Measurements from ENCODE around the gene TP63.

The TP63 gene

GRCh38 chr3:189781415-189781814 is 150.2 kb downstream of the TP63 start:
- no peaks in the 10 kb centered on the region for H3K9me3 ChIP-seq (ENCODE audit: control insufficient read depth, low read length)
- no peaks in the 10 kb centered on the region for H3K36me3 ChIP-seq (ENCODE audit: control insufficient read depth, insufficient read depth, low read length)
- no peak for DNase-seq
- no peak overlapping the region for H3K4me3 ChIP-seq (ENCODE audit: insufficient read depth, low read depth, low read length, poor library complexity, severe bottlenecking)
- no peak overlapping the region for H3K27ac ChIP-seq (ENCODE audit: insufficient read depth, low read length, poor library complexity, severe bottlenecking)
- H3K4me1 ChIP-seq (ENCODE audit: control insufficient read depth, insufficient read depth, low read length, poor library complexity, severe bottlenecking) = no peaks in the 10 kb centered on the region
- H3K27me3 ChIP-seq (replicated peaks; ENCODE audit: control insufficient read depth, insufficient read depth, low read length, poor library complexity, severe bottlenecking) = no peaks in the 10 kb centered on the region

- Histone ChIP-seq H3K4me3 (ENCODE audit: insufficient read depth, low read depth, low read length, poor library complexity, severe bottlenecking) (no peak overlapping the region), H3K4me1 (ENCODE audit: control insufficient read depth, insufficient read depth, low read length, poor library complexity, severe bottlenecking) (no peaks in the 10 kb centered on the region), H3K27me3 (replicated peaks; ENCODE audit: control insufficient read depth, insufficient read depth, low read length, poor library complexity, severe bottlenecking) (no peaks in the 10 kb centered on the region), H3K36me3 (ENCODE audit: control insufficient read depth, insufficient read depth, low read length) (no peaks in the 10 kb centered on the region), H3K27ac (ENCODE audit: insufficient read depth, low read length, poor library complexity, severe bottlenecking) (no peak overlapping the region), H3K9me3 (ENCODE audit: control insufficient read depth, low read length) (no peaks in the 10 kb centered on the region)
- no peak for DNase-seq
Observed at GRCh38 chr3:189786479-189787064, 155.4 kb downstream of the TP63 start.

GRCh38 chr3:189787191-189787590 is 156.0 kb downstream of the TP63 start:
- H3K36me3 ChIP-seq (ENCODE audit: control insufficient read depth, insufficient read depth, low read length) = no peaks in the 10 kb centered on the region
- DNase-seq = no peak

DNA sequence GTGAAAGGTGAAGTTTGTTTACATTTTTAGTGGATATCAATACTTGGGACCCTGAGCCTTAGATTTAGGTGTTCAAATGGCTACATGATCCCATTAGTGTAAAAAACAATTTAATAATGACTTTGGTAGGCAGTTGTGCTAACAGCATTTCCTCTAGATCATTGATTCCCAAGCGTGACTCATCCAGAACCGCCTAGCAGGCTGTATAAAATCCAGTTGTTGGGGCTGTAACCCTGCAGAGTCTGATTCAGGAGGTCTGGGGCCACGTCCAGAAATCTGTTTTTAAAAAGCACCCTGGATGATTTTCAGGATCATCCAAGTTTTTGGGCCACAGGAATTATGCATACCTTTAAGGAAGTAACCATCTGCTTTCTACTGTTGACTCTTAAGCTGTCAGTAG is 156.4 kb downstream of the TP63 start:
- no peak for DNase-seq

More at GRCh38 chr3:189787191-189787590, 156.0 kb downstream of the TP63 start:
- no peak overlapping the region for H3K4me3 ChIP-seq (ENCODE audit: insufficient read depth, low read depth, low read length, poor library complexity, severe bottlenecking)
- H3K27ac ChIP-seq (ENCODE audit: insufficient read depth, low read length, poor library complexity, severe bottlenecking) = no peak overlapping the region
- no peaks in the 10 kb centered on the region for H3K4me1 ChIP-seq (ENCODE audit: control insufficient read depth, insufficient read depth, low read length, poor library complexity, severe bottlenecking)
- no peaks in the 10 kb centered on the region for H3K27me3 ChIP-seq (replicated peaks; ENCODE audit: control insufficient read depth, insufficient read depth, low read length, poor library complexity, severe bottlenecking)
- H3K9me3 ChIP-seq (ENCODE audit: control insufficient read depth, low read length) = no peaks in the 10 kb centered on the region

GRCh38 chr3:189789432-189789831 is 158.2 kb downstream of the TP63 start:
- H3K4me3 ChIP-seq (ENCODE audit: insufficient read depth, low read depth, low read length, poor library complexity, severe bottlenecking) = no peak overlapping the region
- no peak for DNase-seq
- no peak overlapping the region for H3K27ac ChIP-seq (ENCODE audit: insufficient read depth, low read length, poor library complexity, severe bottlenecking)
- no peaks in the 10 kb centered on the region for H3K9me3 ChIP-seq (ENCODE audit: control insufficient read depth, low read length)
- H3K36me3 ChIP-seq (ENCODE audit: control insufficient read depth, insufficient read depth, low read length) = no peaks in the 10 kb centered on the region
- H3K4me1 ChIP-seq (ENCODE audit: control insufficient read depth, insufficient read depth, low read length, poor library complexity, severe bottlenecking) = no peaks in the 10 kb centered on the region
- H3K27me3 ChIP-seq (replicated peaks; ENCODE audit: control insufficient read depth, insufficient read depth, low read length, poor library complexity, severe bottlenecking) = no peaks in the 10 kb centered on the region

More for the DNA sequence above, 156.4 kb downstream of the TP63 start:
- Histone ChIP-seq H3K36me3 (ENCODE audit: control insufficient read depth, insufficient read depth, low read length) (no peaks in the 10 kb centered on the region), H3K9me3 (ENCODE audit: control insufficient read depth, low read length) (no peaks in the 10 kb centered on the region), H3K27ac (ENCODE audit: insufficient read depth, low read length, poor library complexity, severe bottlenecking) (no peak overlapping the region), H3K4me3 (ENCODE audit: insufficient read depth, low read depth, low read length, poor library complexity, severe bottlenecking) (no peak overlapping the region), H3K4me1 (ENCODE audit: control insufficient read depth, insufficient read depth, low read length, poor library complexity, severe bottlenecking) (no peaks in the 10 kb centered on the region), H3K27me3 (replicated peaks; ENCODE audit: control insufficient read depth, insufficient read depth, low read length, poor library complexity, severe bottlenecking) (no peaks in the 10 kb centered on the region)

DNA sequence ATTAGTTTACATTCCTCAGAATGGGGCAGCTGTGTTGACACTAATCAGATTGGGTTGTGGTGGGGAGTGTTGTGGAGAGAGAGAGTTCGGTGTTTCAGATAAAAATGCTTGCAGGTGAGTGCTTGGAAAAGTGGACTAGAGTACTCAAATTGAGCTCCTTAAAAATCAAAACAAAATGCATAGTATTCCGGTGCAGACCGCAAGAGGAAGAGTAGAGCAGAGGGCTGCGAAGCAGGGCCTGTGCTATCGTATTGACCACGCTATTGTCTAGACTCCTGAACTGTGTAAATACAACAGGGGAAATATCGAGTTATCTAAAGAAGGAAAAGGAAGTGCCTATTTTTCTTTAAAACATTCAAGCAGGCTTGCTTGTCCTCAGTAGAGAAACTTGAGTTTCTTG is 159.5 kb downstream of the TP63 start:
- Histone ChIP-seq H3K4me3 (ENCODE audit: insufficient read depth, low read depth, low read length, poor library complexity, severe bottlenecking) (no peak overlapping the region), H3K27me3 (replicated peaks; ENCODE audit: control insufficient read depth, insufficient read depth, low read length, poor library complexity, severe bottlenecking) (no peaks in the 10 kb centered on the region), H3K9me3 (ENCODE audit: control insufficient read depth, low read length) (no peaks in the 10 kb centered on the region), H3K4me1 (ENCODE audit: control insufficient read depth, insufficient read depth, low read length, poor library complexity, severe bottlenecking) (no peaks in the 10 kb centered on the region), H3K36me3 (ENCODE audit: control insufficient read depth, insufficient read depth, low read length) (no peaks in the 10 kb centered on the region), H3K27ac (ENCODE audit: insufficient read depth, low read length, poor library complexity, severe bottlenecking) (no peak overlapping the region)
- no peak for DNase-seq

DNA sequence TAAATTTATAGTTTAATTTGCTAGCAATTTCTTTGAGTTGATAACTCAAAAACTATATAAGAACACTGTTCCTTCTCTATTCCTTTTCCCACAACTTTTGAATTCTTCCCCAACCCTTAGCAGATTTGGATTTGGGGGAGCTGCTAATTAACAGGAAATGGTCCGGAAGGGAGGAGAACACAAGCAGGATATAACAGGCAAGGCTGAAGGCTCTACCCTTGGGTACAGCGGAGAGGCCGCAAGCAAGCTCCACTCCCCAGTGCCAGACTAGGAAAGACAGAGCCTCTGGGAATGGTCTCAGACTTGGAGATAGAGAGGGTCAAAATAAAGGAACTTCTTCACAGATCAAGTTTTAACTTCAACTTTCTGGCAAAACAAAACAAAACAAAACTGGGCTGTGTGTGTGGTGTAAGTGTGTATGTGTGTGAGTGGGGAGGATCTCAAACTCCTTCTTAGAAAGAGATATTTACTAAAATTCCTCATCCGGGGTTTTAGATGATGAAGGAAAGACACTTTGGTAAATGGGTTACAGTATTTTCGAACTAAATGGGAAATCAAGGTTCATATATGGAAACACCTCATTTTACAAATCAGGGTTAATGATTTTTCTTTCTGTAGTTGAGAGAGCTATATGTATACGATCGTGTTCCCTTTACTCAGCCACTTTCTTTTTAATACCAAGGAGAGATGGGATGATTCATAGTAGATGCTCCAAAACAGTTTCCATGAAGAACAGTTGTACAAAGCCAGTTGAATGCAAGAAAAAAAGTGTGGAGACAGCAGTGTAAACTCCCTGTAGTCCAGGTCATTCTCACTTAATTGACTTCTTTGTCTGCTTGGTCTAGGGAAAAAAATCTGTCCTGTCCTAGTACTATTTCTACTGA is 161.1 kb downstream of the TP63 start:
- H3K27ac ChIP-seq (ENCODE audit: insufficient read depth, low read length, poor library complexity, severe bottlenecking) = no peak overlapping the region
- no peaks in the 10 kb centered on the region for H3K9me3 ChIP-seq (ENCODE audit: control insufficient read depth, low read length)
- no peaks in the 10 kb centered on the region for H3K36me3 ChIP-seq (ENCODE audit: control insufficient read depth, insufficient read depth, low read length)
- no peaks in the 10 kb centered on the region for H3K4me1 ChIP-seq (ENCODE audit: control insufficient read depth, insufficient read depth, low read length, poor library complexity, severe bottlenecking)
- DNase-seq = no peak
- no peaks in the 10 kb centered on the region for H3K27me3 ChIP-seq (replicated peaks; ENCODE audit: control insufficient read depth, insufficient read depth, low read length, poor library complexity, severe bottlenecking)
- no peak overlapping the region for H3K4me3 ChIP-seq (ENCODE audit: insufficient read depth, low read depth, low read length, poor library complexity, severe bottlenecking)

DNA sequence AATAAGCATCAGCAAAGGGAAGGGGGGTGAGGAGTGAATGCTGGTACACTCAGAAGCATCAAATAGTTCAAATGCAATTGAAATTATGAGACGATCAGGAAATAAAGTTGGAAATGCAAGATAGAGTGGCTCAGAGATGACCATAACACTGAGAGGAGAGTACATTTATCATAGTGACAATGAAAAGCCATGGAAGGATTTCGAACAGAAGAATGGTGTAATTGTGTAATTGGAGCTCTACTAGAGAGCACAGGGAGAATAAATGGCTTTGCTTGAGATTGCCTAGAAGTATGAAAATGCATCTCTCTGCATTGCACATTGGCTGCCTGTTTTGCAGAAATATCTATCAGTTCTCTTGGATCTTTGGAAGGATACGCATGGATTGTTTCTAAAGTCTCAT is 163.3 kb downstream of the TP63 start:
- Histone ChIP-seq H3K36me3 (ENCODE audit: control insufficient read depth, insufficient read depth, low read length) (no peaks in the 10 kb centered on the region), H3K4me1 (ENCODE audit: control insufficient read depth, insufficient read depth, low read length, poor library complexity, severe bottlenecking) (no peaks in the 10 kb centered on the region), H3K9me3 (ENCODE audit: control insufficient read depth, low read length) (no peaks in the 10 kb centered on the region), H3K27me3 (replicated peaks; ENCODE audit: control insufficient read depth, insufficient read depth, low read length, poor library complexity, severe bottlenecking) (no peaks in the 10 kb centered on the region), H3K27ac (ENCODE audit: insufficient read depth, low read length, poor library complexity, severe bottlenecking) (no peak overlapping the region), H3K4me3 (ENCODE audit: insufficient read depth, low read depth, low read length, poor library complexity, severe bottlenecking) (no peak overlapping the region)
- DNase-seq = no peak

DNA sequence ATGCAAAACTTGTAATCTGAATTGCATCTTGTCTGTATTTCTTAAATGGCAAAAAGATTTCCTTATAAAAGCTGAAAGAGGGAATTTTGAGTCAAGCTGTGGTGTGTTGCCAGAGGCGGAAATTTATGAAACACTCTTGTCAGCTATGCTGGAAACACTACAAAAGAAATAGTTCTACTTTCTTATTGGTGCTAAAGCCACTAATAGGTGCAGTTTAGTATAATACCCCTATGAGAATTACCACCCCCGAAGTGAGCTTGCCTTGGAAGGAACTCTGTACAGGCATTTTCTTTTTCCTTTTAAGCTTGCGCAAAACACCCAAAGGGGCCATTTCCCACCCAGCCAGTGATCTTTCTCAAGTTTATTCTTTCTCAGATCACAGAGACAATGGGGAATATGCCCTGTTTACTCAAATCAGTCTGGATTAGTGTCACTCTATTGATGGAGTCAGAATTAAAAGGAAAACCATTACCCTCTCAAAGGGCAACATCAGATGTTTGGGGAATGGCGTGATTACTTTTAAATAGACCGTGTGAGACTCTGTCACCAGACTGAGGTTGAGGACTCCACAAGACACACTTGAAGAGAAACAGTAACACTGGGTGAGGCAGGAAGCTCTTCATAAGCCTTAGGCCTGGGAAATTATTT is 166.0 kb downstream of the TP63 start:
- H3K4me3 ChIP-seq (ENCODE audit: insufficient read depth, low read depth, low read length, poor library complexity, severe bottlenecking) = no peak overlapping the region
- DNase-seq = no peak
- no peaks in the 10 kb centered on the region for H3K9me3 ChIP-seq (ENCODE audit: control insufficient read depth, low read length)
- H3K4me1 ChIP-seq (ENCODE audit: control insufficient read depth, insufficient read depth, low read length, poor library complexity, severe bottlenecking) = no peaks in the 10 kb centered on the region
- no peak overlapping the region for H3K27ac ChIP-seq (ENCODE audit: insufficient read depth, low read length, poor library complexity, severe bottlenecking)
- no peaks in the 10 kb centered on the region for H3K36me3 ChIP-seq (ENCODE audit: control insufficient read depth, insufficient read depth, low read length)
- H3K27me3 ChIP-seq (replicated peaks; ENCODE audit: control insufficient read depth, insufficient read depth, low read length, poor library complexity, severe bottlenecking) = no peaks in the 10 kb centered on the region

DNA sequence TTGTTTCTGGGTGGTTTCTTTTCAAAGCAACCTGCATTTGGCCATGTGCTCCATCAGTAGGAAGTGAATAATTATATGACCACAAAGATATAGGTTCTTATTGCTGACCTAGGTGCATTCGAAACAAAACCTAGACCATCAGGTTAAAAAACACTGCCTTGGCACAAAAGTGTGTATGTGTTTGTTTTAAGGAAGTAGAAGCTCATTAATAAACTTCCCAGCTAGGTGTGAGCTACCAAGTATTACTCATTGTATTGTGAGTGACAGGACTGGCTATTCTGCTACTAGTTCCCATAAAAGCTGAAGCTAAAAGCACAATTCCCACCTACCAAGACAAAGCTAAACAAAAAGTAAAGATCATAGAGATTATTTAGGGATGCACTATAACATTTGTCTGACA is 168.2 kb downstream of the TP63 start:
- no peaks in the 10 kb centered on the region for H3K27me3 ChIP-seq (replicated peaks; ENCODE audit: control insufficient read depth, insufficient read depth, low read length, poor library complexity, severe bottlenecking)
- no peak overlapping the region for H3K4me3 ChIP-seq (ENCODE audit: insufficient read depth, low read depth, low read length, poor library complexity, severe bottlenecking)
- DNase-seq = no peak
- no peaks in the 10 kb centered on the region for H3K36me3 ChIP-seq (ENCODE audit: control insufficient read depth, insufficient read depth, low read length)
- no peak overlapping the region for H3K27ac ChIP-seq (ENCODE audit: insufficient read depth, low read length, poor library complexity, severe bottlenecking)
- H3K9me3 ChIP-seq (ENCODE audit: control insufficient read depth, low read length) = no peaks in the 10 kb centered on the region
- no peaks in the 10 kb centered on the region for H3K4me1 ChIP-seq (ENCODE audit: control insufficient read depth, insufficient read depth, low read length, poor library complexity, severe bottlenecking)
